Measurements from ENCODE around the gene C2orf81.
A peak's percentile ranks its signal among the peaks of the same experiment; 100 is the strongest.

C2orf81 gene

GRCh38 chr2:74418312-74418711, 3.1 kb downstream of the C2orf81 start:
- Histone ChIP-seq H3K4me3 (replicated peaks; ENCODE audit: low read depth, low read length) (no peak overlapping the region), H3K36me3 (ENCODE audit: control insufficient read depth, insufficient read depth, low read length) (no peaks in the 10 kb centered on the region), H3K27me3 (replicated peaks; ENCODE audit: control insufficient read depth, insufficient read depth, low read length) (no peaks in the 10 kb centered on the region)
- TF ChIP-seq CTCF (IDR thresholded peaks at IDR 0.05; ENCODE audit: insufficient read depth, low read length, poor library complexity, severe bottlenecking) = no peak
- DNase-seq (ENCODE audit: extremely low read depth, insufficient read length) = no peak

GRCh38 chr2:74417763-74418162, 3.7 kb downstream of the C2orf81 start:
- Histone ChIP-seq H3K36me3 (ENCODE audit: control insufficient read depth, insufficient read depth, low read length) (no peaks in the 10 kb centered on the region), H3K27me3 (replicated peaks; ENCODE audit: control insufficient read depth, insufficient read depth, low read length) (no peaks in the 10 kb centered on the region), H3K4me3 (replicated peaks; ENCODE audit: low read depth, low read length) (no peak overlapping the region)
- no peak for TF ChIP-seq CTCF (IDR thresholded peaks at IDR 0.05; ENCODE audit: insufficient read depth, low read length, poor library complexity, severe bottlenecking)
- no peak for DNase-seq (ENCODE audit: extremely low read depth, insufficient read length)

- Histone ChIP-seq H3K4me3 (replicated peaks; ENCODE audit: low read depth, low read length) (no peak overlapping the region), H3K36me3 (ENCODE audit: control insufficient read depth, insufficient read depth, low read length) (no peaks in the 10 kb centered on the region), H3K27me3 (replicated peaks; ENCODE audit: control insufficient read depth, insufficient read depth, low read length) (no peaks in the 10 kb centered on the region)
- DNase-seq (ENCODE audit: extremely low read depth, insufficient read length) = no peak
- no peak for TF ChIP-seq CTCF (IDR thresholded peaks at IDR 0.05; ENCODE audit: insufficient read depth, low read length, poor library complexity, severe bottlenecking)
These were observed 4.2 kb downstream of the C2orf81 start for GRCh38 chr2:74417197-74417596.

GRCh38 chr2:74416778-74417177, 4.6 kb downstream of the C2orf81 start:
- TF ChIP-seq CTCF (IDR thresholded peaks at IDR 0.05; ENCODE audit: insufficient read depth, low read length, poor library complexity, severe bottlenecking) = no peak
- Histone ChIP-seq H3K27me3 (replicated peaks; ENCODE audit: control insufficient read depth, insufficient read depth, low read length) (no peaks in the 10 kb centered on the region), H3K4me3 (replicated peaks; ENCODE audit: low read depth, low read length) (no peak overlapping the region), H3K36me3 (ENCODE audit: control insufficient read depth, insufficient read depth, low read length) (no peaks in the 10 kb centered on the region)
- DNase-seq (ENCODE audit: extremely low read depth, insufficient read length) = no peak

GRCh38 chr2:74415762-74416395, 5.5 kb downstream of the C2orf81 start:
- peak overlapping the region; percentile 0; the same call in 1 of the 2 replicates for H3K4me3 ChIP-seq (replicated peaks; ENCODE audit: low read depth, low read length)
- TF ChIP-seq CTCF (IDR thresholded peaks at IDR 0.05; ENCODE audit: insufficient read depth, low read length, poor library complexity, severe bottlenecking) = no peak
- H3K36me3 ChIP-seq (ENCODE audit: control insufficient read depth, insufficient read depth, low read length) = no peaks in the 10 kb centered on the region
- peak; percentile 51 for DNase-seq (ENCODE audit: extremely low read depth, insufficient read length)
- H3K27me3 ChIP-seq (replicated peaks; ENCODE audit: control insufficient read depth, insufficient read depth, low read length) = no peaks in the 10 kb centered on the region

Measured in GM06990 (cell line).